ENCODE results near the gene CDK11B. TPM values are rescaled to one million over a fixed set of nuclear protein-coding genes. Genes with fewer than 3 reads are reported as not detected.
"Not testable (repeated sequence)": the region's sequence is repeated elsewhere in the genome, so short reads cannot be mapped to it uniquely, and the experiment has no call there.

Gene CDK11B
- total and polyA plus RNA-seq, 2 experiments from 2014 or later: 17.9 to 22.2 TPM

- H3K4me1 ChIP-seq (ENCODE audit: low read depth): no peaks in the 10 kb centered on the region
- DNase-seq (ENCODE audit: low read depth in 1 of 2, low spot score in 1 of 2): no peak
- no peak for TF ChIP-seq CTCF (IDR thresholded peaks at IDR 0.05; ENCODE audit: low read depth, low read length)
- no peak overlapping the region for H3K27ac ChIP-seq
- H3K36me3 ChIP-seq: peaks cover 19% of the 10 kb centered on the region
- H3K27me3 ChIP-seq: no peaks in the 10 kb centered on the region
- H3K9me3 ChIP-seq (ENCODE audit: low read depth): no peaks in the 10 kb centered on the region
- no peak overlapping the region for H3K4me3 ChIP-seq
Measured at GRCh38 chr1:1670866-1671265, 12.1 kb upstream of the CDK11B start.

- H3K36me3 ChIP-seq: peaks cover 28% of the 10 kb centered on the region
- H3K4me1 ChIP-seq (ENCODE audit: low read depth): no peaks in the 10 kb centered on the region
- no peak overlapping the region for H3K4me3 ChIP-seq
- DNase-seq (ENCODE audit: low read depth in 1 of 2, low spot score in 1 of 2): no peak
- no peaks in the 10 kb centered on the region for H3K9me3 ChIP-seq (ENCODE audit: low read depth)
- no peak overlapping the region for H3K27ac ChIP-seq
- no peak for TF ChIP-seq CTCF (IDR thresholded peaks at IDR 0.05; ENCODE audit: low read depth, low read length)
- H3K27me3 ChIP-seq: no peaks in the 10 kb centered on the region
Measured at GRCh38 chr1:1669468-1670440, 10.9 kb upstream of the CDK11B start.

- no peak for TF ChIP-seq CTCF (IDR thresholded peaks at IDR 0.05; ENCODE audit: low read depth, low read length)
- Histone ChIP-seq H3K4me1 (ENCODE audit: low read depth) (no peaks in the 10 kb centered on the region), H3K9me3 (ENCODE audit: low read depth) (no peaks in the 10 kb centered on the region), H3K4me3 (no peak overlapping the region), H3K27ac (no peak overlapping the region), H3K36me3 (peaks cover 25% of the 10 kb centered on the region), H3K27me3 (no peaks in the 10 kb centered on the region)
- DNase-seq (ENCODE audit: low read depth in 1 of 2, low spot score in 1 of 2): no peak
Measured at GRCh38 chr1:1666526-1666925, 7.7 kb upstream of the CDK11B start.

- no peaks in the 10 kb centered on the region for H3K9me3 ChIP-seq (ENCODE audit: low read depth)
- H3K36me3 ChIP-seq: peaks cover 23% of the 10 kb centered on the region
- no peak overlapping the region for H3K4me3 ChIP-seq
- DNase-seq (ENCODE audit: low read depth in 1 of 2, low spot score in 1 of 2): peak in 1 of 2 donors; percentile 13
- no peaks in the 10 kb centered on the region for H3K4me1 ChIP-seq (ENCODE audit: low read depth)
- no peaks in the 10 kb centered on the region for H3K27me3 ChIP-seq
- TF ChIP-seq CTCF (IDR thresholded peaks at IDR 0.05; ENCODE audit: low read depth, low read length): peak; percentile 45
- no peak overlapping the region for H3K27ac ChIP-seq
Measured at GRCh38 chr1:1665815-1666251, 7.0 kb upstream of the CDK11B start.

- H3K27ac ChIP-seq: no peak overlapping the region
- H3K36me3 ChIP-seq: peaks cover 23% of the 10 kb centered on the region
- TF ChIP-seq CTCF (IDR thresholded peaks at IDR 0.05; ENCODE audit: low read depth, low read length): no peak
- H3K9me3 ChIP-seq (ENCODE audit: low read depth): no peaks in the 10 kb centered on the region
- H3K4me1 ChIP-seq (ENCODE audit: low read depth): no peaks in the 10 kb centered on the region
- H3K27me3 ChIP-seq: no peaks in the 10 kb centered on the region
- DNase-seq (ENCODE audit: low read depth in 1 of 2, low spot score in 1 of 2): no peak
- no peak overlapping the region for H3K4me3 ChIP-seq
Measured at GRCh38 chr1:1664941-1665814, 6.4 kb upstream of the CDK11B start.

GRCh38 chr1:1664318-1664717, 5.5 kb upstream of the CDK11B start:
- not testable (repeated sequence) for H3K4me3 ChIP-seq; H3K27ac ChIP-seq; DNase-seq (ENCODE audit: low read depth in 1 of 2, low spot score in 1 of 2); H3K4me1 ChIP-seq (ENCODE audit: low read depth); H3K27me3 ChIP-seq; H3K9me3 ChIP-seq (ENCODE audit: low read depth)
- H3K36me3 ChIP-seq: peaks cover 18% of the 10 kb centered on the region

- DNase-seq (ENCODE audit: low read depth in 1 of 2, low spot score in 1 of 2); H3K4me1 ChIP-seq (ENCODE audit: low read depth); H3K27ac ChIP-seq; H3K4me3 ChIP-seq; H3K27me3 ChIP-seq; H3K9me3 ChIP-seq (ENCODE audit: low read depth): not testable (repeated sequence)
- H3K36me3 ChIP-seq: peaks cover 17% of the 10 kb centered on the region
Measured at GRCh38 chr1:1662830-1663560, 4.2 kb upstream of the CDK11B start.

Measured in cardiac muscle cell (in vitro differentiated cells and primary cell).